Activated B cell treated with CpG ODN at 0.5 μM for 24 hours (primary cell): ENCODE measurements around the gene USP7. TPM values are rescaled to one million over a fixed set of nuclear protein-coding genes. Genes with fewer than 3 reads are reported as not detected.

ENCODE experiments used
- ATAC-seq: fragments of 200-7000 bp; cut with Tn5 transposase; one replicate; pipeline ENCODE4 v1.10.0; 2021; ENCODE audit warnings: low read depth, mild to moderate bottlenecking, moderate library complexity
- CTCF ChIA-PET: fragments of 350-600 bp; sonication (Branson Sonifier 250); formaldehyde crosslinking; loops from one replicate; lab custom pipeline; 2021; ENCODE audit warnings: antibody characterized with exemption; lab: Charles Lee
- POLR2A ChIA-PET: fragments of 350-600 bp; sonication (Branson Sonifier 250); formaldehyde crosslinking; loops from one replicate; lab custom pipeline; 2021; ENCODE audit warnings: antibody characterized with exemption; lab: Charles Lee
- DNase-seq: peaks from one replicate; pipeline ENCODE4 v3.0.0; 2022
- H3K27ac Mint-ChIP-seq: one replicate; pipeline ENCODE4 v1.8.0; 2020; ENCODE audit warnings: mixed read lengths
- H3K27me3 Mint-ChIP-seq: one replicate; pipeline ENCODE4 v1.8.0; 2021; ENCODE audit warnings: mixed read lengths
- H3K36me3 Mint-ChIP-seq: one replicate; pipeline ENCODE4 v1.8.0; 2021; ENCODE audit warnings: low read depth, mixed read lengths
- H3K4me1 Mint-ChIP-seq: one replicate; pipeline ENCODE4 v1.8.0; 2021; ENCODE audit warnings: mixed read lengths
- H3K4me3 Mint-ChIP-seq: one replicate; pipeline ENCODE4 v1.8.0; 2020; ENCODE audit warnings: mild to moderate bottlenecking, mixed read lengths
- H3K9me3 Mint-ChIP-seq: one replicate; pipeline ENCODE4 v1.8.0; 2020; ENCODE audit warnings: mixed read lengths
- CTCF ChIP-seq: fragments of 200-600 bp; IDR thresholded peaks from one replicate; pipeline ENCODE4 v1.8.0; 2022; ENCODE audit warnings: antibody characterized with exemption, mild to moderate bottlenecking
- intact Hi-C: fragments of 100-400 bp; cut with micrococcal nuclease; formaldehyde crosslinking; loops from one replicate; pipeline ENCODE4 v1.15.1; 2024
- total RNA-seq: library from RNA; stranded (reverse); gene quantifications from 2 replicates; pipeline ENCODE4 v1.2.3, GENCODE V29; 2022

Gene USP7
- total RNA-seq, 1 donor from 2014 or later: 193 TPM

GRCh38 chr16:8862309-8863130, 101.2 kb downstream of the USP7 start:
- H3K4me1 Mint-ChIP-seq: peaks cover 46% of the 10 kb centered on the region
- no peaks in the 10 kb centered on the region for H3K27me3 Mint-ChIP-seq
- ChIA-PET CTCF (no interaction called here), POLR2A (interaction anchor here (0.6 to 0.7 kb wide), 2 partner anchors 10 to 161 kb away, joined by 7 to 12 read pairs; no protein-coding TSS in a partner anchor)
- ATAC-seq (no peak), DNase-seq (no peak)
- H3K36me3 Mint-ChIP-seq: peaks cover 22% of the 10 kb centered on the region
- intact Hi-C loops: no loop called here
- no peak overlapping the region for H3K27ac Mint-ChIP-seq
- no peaks in the 10 kb centered on the region for H3K9me3 Mint-ChIP-seq
- TF ChIP-seq CTCF: no peak
- H3K4me3 Mint-ChIP-seq: no peak overlapping the region

- peaks cover 24% of the 10 kb centered on the region for H3K36me3 Mint-ChIP-seq
- no peak overlapping the region for H3K4me3 Mint-ChIP-seq
- peaks cover 43% of the 10 kb centered on the region for H3K4me1 Mint-ChIP-seq
- H3K27me3 Mint-ChIP-seq: no peaks in the 10 kb centered on the region
- ChIA-PET POLR2A (interaction anchor here (0.6 kb wide), 2 partner anchors 8 to 42 kb away, joined by 3 read pairs; no protein-coding TSS in a partner anchor), CTCF (no interaction called here)
- intact Hi-C loops: no loop called here
- no peak for TF ChIP-seq CTCF
- no peak overlapping the region for H3K27ac Mint-ChIP-seq
- ATAC-seq (no peak), DNase-seq (no peak)
- no peaks in the 10 kb centered on the region for H3K9me3 Mint-ChIP-seq
Observed at GRCh38 chr16:8861563-8862308, 102.0 kb downstream of the USP7 start.

GRCh38 chr16:8859913-8860881, 103.5 kb downstream of the USP7 start:
- no peak overlapping the region for H3K27ac Mint-ChIP-seq
- POLR2A ChIA-PET: interaction anchor here (1.1 kb wide), 1 partner anchor 9 kb away, joined by 4 read pairs; the partner anchor contains the start of gene CARHSP1

More at GRCh38 chr16:8859913-8860881, 103.5 kb downstream of the USP7 start:
- no peak for ATAC-seq
- H3K36me3 Mint-ChIP-seq: peaks cover 38% of the 10 kb centered on the region
- H3K27me3 Mint-ChIP-seq: no peaks in the 10 kb centered on the region
- no peak for TF ChIP-seq CTCF
- intact Hi-C loops: no loop called here
- H3K4me1 Mint-ChIP-seq: peaks cover 35% of the 10 kb centered on the region
- CTCF ChIA-PET: no interaction called here
- no peaks in the 10 kb centered on the region for H3K9me3 Mint-ChIP-seq
- no peak overlapping the region for H3K4me3 Mint-ChIP-seq
- no peak for DNase-seq
